Activated naive CD8-positive, alpha-beta T cell treated with anti-CD3 and anti-CD28 coated beads, Interleukin-2, amount 50 U/mL, for 24 hours (primary cell): Measurements from ENCODE around the gene SLC9A9.

Experiments
- ATAC-seq: fragments of 150-1000 bp; cut with Tn5 transposase; one replicate; pipeline ENCODE4 v1.10.0; 2021
- DNase-seq: peaks from one replicate; pipeline ENCODE4 v3.0.0; 2021
- H3K27ac Mint-ChIP-seq: one replicate; pipeline ENCODE4 v1.8.0; 2021; ENCODE audit warnings: mild to moderate bottlenecking, mixed read lengths
- H3K27me3 Mint-ChIP-seq: one replicate; pipeline ENCODE4 v1.8.0; 2021; ENCODE audit warnings: mixed read lengths
- H3K36me3 Mint-ChIP-seq: one replicate; pipeline ENCODE4 v1.8.0; 2021; ENCODE audit warnings: low read depth, mixed read lengths
- H3K4me1 Mint-ChIP-seq: one replicate; pipeline ENCODE4 v1.8.0; 2021; ENCODE audit warnings: mixed read lengths
- H3K4me3 Mint-ChIP-seq: one replicate; pipeline ENCODE4 v1.8.0; 2021; ENCODE audit warnings: mild to moderate bottlenecking, moderate library complexity, mixed read lengths
- H3K9me3 Mint-ChIP-seq: one replicate; pipeline ENCODE4 v1.8.0; 2021; ENCODE audit warnings: mixed read lengths

Gene SLC9A9

DNA sequence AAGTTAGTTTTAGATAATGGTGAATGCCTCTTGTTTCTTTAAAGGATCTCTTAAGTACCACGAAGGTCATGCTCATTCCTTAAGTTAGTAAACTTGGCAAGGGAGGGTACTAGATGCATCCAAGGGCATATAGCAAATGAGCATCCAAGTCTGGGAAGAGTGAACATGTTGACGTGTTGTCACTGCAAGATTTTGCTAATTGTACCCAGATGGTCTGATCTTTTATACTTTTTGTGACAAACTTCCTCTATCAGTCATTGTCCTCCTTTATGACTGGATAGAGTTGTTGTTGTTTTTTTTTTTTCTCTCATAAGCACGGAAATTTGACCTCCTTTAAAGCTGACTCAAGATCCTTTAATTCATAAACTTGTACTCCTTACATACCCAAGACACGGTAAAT is 607.4 kb downstream of the SLC9A9 start:
- Mint-ChIP-seq H3K4me1 (peaks cover 17% of the 10 kb centered on the region), H3K36me3 (no peaks in the 10 kb centered on the region), H3K27me3 (no peaks in the 10 kb centered on the region), H3K27ac (no peak overlapping the region), H3K9me3 (peaks cover 7% of the 10 kb centered on the region), H3K4me3 (no peak overlapping the region)
- no peak for ATAC-seq
- DNase-seq: no peak

DNA sequence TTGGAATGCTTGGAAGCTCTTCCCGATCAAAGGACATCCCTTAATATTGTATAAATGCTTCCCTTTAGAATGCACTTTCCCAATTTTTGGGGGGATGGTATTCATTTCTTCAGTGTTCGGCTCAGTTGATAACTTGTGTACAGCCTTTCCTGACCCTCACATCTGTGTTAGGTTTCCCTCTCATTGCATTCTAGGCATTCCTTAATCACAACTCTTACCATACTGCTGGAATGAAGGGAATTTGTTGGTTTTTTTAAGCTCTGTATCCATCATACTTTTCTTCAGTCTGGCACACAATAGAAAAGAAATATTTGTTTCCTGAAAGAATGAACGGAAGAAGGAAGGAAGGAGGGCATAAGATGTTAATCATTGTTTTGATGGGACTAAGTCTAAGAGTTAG is 609.2 kb downstream of the SLC9A9 start:
- no peaks in the 10 kb centered on the region for H3K36me3 Mint-ChIP-seq
- H3K4me3 Mint-ChIP-seq: no peak overlapping the region
- peaks cover 14% of the 10 kb centered on the region for H3K9me3 Mint-ChIP-seq
- H3K27ac Mint-ChIP-seq: no peak overlapping the region
- H3K4me1 Mint-ChIP-seq: peaks cover 18% of the 10 kb centered on the region
- DNase-seq: no peak
- H3K27me3 Mint-ChIP-seq: no peaks in the 10 kb centered on the region
- no peak for ATAC-seq

DNA sequence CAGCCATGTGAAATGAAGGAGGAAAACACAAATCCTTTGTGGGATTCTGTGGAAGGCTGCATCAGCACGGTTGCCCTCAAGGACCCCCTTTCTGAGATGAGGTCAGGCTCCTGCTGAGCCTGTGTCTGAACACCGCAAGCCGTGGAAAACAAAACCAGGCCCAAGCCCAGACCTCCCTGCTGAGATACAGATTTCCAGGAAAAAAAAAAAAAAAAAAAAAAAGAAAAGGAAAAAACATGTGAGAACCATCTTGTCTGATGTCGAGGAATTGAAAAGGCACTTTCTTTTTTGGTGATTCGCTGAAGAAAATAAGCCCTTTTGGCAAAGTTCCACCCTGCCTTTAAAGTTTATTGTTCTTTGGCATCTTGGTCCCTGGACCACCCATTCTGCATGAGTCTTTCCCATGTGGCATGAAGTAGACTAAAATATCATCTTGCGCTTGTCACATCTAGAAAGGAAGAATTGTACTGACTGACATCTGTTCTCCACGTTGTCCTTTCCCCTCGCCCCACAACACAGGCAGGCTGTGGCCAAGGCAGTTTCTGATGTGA is 611.1 kb downstream of the SLC9A9 start:
- H3K27ac Mint-ChIP-seq: no peak overlapping the region
- peaks cover 18% of the 10 kb centered on the region for H3K4me1 Mint-ChIP-seq
- H3K27me3 Mint-ChIP-seq: no peaks in the 10 kb centered on the region
- no peak overlapping the region for H3K4me3 Mint-ChIP-seq
- H3K9me3 Mint-ChIP-seq: peaks cover 14% of the 10 kb centered on the region
- no peak for DNase-seq
- ATAC-seq: no peak
- no peaks in the 10 kb centered on the region for H3K36me3 Mint-ChIP-seq

DNA sequence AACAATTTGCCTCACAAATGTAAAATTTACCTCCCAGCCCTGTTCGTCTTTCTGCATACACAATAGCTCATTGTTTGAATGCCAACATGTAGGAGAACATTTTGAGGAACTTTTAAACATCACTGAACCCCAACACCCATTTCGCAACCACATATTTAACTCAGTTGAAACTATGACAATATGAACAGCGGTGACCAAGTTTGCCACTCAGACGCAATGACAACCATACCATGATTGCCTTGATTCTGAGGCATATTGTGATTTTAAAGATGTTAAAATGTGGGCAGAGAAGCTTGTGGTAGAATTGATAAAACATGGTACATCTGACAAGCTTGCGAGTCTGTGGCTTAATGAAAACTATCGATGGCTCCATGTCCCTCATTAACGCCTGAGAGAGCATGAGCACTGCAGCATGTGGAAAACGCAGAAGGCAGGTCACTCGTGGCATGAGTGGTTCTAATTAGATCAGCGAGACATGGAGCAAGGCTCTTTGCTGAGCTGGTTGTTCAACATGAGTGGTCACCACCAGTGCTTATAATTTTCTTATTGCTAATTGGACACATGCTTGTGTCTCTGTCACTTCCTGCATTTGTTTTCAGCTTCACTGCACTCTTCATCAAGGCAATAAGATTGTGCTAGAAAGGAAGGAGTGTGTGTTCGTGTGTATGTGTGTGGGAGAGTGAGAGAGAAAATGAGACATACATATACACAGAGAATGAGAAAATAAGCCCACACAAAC is 611.9 kb downstream of the SLC9A9 start:
- no peak for DNase-seq

DNA sequence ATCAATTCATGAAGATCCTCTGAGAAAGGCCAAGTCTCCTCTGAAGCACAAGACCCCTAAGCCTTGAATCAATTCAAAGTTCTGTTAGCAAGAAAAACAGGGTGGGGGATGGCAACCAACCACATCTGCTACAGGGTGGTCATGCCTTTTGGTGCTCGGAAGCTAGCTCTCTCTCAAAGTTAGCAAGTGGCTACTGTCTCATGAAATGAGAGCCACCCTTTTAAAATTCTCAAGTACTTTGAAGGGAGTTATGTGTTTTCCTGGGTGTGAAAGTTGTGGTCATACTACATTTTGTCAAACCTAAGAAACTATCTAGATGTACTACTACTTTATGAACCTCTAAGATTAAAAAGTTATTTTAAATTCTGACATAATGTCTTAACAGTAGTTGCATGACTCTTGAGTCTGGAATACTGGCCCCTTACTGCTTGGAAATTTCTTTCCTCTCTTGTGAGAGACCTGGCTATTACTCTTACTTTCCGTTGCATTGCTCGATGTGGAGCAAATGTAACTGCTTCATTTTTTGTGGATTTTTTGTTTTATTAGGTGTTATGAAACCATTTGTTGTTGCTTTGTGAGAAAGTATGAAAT is 612.6 kb downstream of the SLC9A9 start:
- Mint-ChIP-seq H3K27ac (no peak overlapping the region), H3K36me3 (no peaks in the 10 kb centered on the region), H3K4me1 (peaks cover 19% of the 10 kb centered on the region), H3K4me3 (no peak overlapping the region), H3K27me3 (no peaks in the 10 kb centered on the region), H3K9me3 (peaks cover 14% of the 10 kb centered on the region)
- no peak for ATAC-seq
- DNase-seq: no peak

More for the DNA sequence above, 611.9 kb downstream of the SLC9A9 start:
- ATAC-seq: no peak
- Mint-ChIP-seq H3K27ac (no peak overlapping the region), H3K27me3 (no peaks in the 10 kb centered on the region), H3K9me3 (peaks cover 14% of the 10 kb centered on the region), H3K4me1 (peaks cover 18% of the 10 kb centered on the region), H3K36me3 (no peaks in the 10 kb centered on the region), H3K4me3 (no peak overlapping the region)

DNA sequence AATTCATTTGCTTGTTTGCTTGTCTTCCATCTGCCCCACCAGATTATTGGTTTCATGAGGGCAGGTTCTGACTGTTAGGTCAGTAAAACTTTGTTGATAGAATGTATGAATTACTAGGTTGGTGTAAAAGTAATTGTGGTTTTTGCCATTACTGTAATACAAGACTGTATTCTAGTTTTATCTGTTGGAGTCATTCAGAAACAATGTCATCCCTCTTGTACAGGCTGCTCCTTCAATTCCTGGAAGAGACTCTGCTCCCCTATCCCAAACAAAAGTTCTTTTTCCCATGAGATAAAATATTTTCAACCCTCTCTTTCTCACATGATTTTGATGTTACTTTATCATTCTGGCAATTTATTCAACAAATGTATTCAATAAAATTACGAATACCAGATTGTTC is 613.7 kb downstream of the SLC9A9 start:
- peaks cover 14% of the 10 kb centered on the region for H3K9me3 Mint-ChIP-seq
- no peak for DNase-seq
- no peak overlapping the region for H3K27ac Mint-ChIP-seq
- ATAC-seq: no peak
- peaks cover 22% of the 10 kb centered on the region for H3K4me1 Mint-ChIP-seq
- H3K27me3 Mint-ChIP-seq: no peaks in the 10 kb centered on the region
- H3K36me3 Mint-ChIP-seq: no peaks in the 10 kb centered on the region
- H3K4me3 Mint-ChIP-seq: no peak overlapping the region

DNA sequence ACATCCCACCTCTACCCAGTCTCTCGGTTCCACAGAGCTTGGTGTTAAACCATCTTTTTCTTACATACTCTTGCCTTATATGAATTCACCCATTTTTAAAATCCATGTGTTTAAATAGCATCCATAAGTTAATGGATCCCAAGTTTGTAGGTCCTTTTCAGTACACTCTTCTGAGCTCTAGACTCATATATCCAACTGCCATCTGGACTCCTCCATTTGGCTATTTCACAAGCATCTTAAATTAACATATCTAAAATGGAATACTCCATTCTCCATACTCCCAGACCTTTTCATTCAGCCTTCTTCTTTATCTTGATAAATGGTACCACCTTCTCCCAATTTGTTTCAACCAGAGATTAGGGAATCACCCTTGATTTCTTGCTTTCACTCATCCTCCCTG is 615.3 kb downstream of the SLC9A9 start:
- ATAC-seq: no peak

DNA sequence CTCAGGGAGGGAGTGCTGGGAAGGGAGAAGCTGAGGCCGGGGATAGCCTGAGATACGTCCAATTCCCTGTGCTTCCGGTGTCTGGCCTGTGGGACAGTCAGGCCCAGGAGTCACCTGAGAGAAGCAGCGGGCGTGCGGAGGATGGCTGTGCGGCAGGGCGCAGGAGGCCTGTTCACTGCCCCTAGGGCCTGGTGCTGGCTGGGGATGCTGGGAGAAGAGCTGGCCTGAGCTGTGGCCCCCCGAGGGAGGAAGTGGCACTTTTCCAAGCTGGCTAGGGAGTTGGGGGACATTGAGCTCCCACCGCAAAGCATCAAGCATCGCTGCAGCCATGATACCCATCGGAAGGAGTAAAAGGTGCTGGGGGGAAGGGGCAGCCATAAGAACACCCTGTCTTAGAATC is 619.9 kb downstream of the SLC9A9 start:
- no peaks in the 10 kb centered on the region for H3K9me3 Mint-ChIP-seq
- ATAC-seq (no peak), DNase-seq (no peak)
- H3K27me3 Mint-ChIP-seq: no peaks in the 10 kb centered on the region
- no peak overlapping the region for H3K27ac Mint-ChIP-seq
- no peak overlapping the region for H3K4me3 Mint-ChIP-seq
- H3K36me3 Mint-ChIP-seq: no peaks in the 10 kb centered on the region
- H3K4me1 Mint-ChIP-seq: peaks cover 3% of the 10 kb centered on the region

More for the DNA sequence above, 615.3 kb downstream of the SLC9A9 start:
- Mint-ChIP-seq H3K4me3 (no peak overlapping the region), H3K27ac (no peak overlapping the region), H3K27me3 (no peaks in the 10 kb centered on the region), H3K36me3 (no peaks in the 10 kb centered on the region), H3K4me1 (peaks cover 22% of the 10 kb centered on the region), H3K9me3 (peaks cover 11% of the 10 kb centered on the region)
- DNase-seq: no peak

DNA sequence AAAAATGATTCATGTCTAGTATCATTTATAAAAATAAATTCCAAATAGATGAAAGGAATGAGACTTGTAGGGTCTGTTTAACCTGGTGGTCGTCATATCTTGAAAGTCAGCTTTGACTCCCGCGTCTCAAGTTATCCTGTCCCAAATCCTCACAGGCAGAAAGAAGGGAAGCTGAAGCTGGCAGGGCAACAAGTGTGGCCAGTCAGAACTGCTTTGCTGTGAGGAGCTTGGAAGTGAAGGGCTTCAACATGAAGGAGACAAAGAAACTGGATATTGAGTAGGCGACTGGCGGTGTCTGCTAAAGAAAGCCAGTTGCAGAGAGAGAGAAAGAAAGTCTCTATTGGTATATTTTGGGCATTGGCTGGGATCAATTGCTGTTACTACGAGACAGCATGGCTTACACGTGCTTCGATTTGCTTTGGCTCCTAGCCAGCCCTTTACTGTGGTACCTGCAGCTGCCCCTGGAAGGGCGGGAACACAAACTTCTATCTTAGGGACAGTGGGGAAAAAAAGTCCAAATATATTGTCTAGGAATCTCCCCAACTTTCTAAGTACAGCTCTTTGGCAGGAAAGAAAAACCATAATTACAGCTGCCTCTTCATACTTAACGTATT is 621.5 kb downstream of the SLC9A9 start:
- Mint-ChIP-seq H3K27me3 (no peaks in the 10 kb centered on the region), H3K4me1 (peaks cover 12% of the 10 kb centered on the region), H3K27ac (no peak overlapping the region), H3K4me3 (no peak overlapping the region), H3K9me3 (no peaks in the 10 kb centered on the region), H3K36me3 (no peaks in the 10 kb centered on the region)
- ATAC-seq: no peak
- no peak for DNase-seq

DNA sequence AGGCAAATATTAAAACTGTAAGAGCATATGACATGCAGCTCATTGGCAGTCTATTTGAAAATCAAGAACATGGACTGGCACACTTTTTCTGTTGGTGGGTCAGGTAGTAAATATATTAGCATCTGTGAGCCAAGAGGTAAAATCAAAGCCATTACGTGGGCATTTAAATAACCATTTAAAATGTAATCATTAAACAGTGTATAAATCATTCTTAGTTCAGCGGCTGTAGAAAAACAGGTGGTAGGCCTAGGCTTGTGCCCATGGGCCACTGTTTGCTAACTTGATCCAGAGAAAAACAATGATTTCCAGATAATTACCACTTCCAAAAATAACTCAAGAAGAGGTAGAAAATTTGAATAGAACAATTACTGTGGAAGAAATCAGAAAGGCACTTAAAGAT is 623.6 kb downstream of the SLC9A9 start:
- H3K36me3 Mint-ChIP-seq: no peaks in the 10 kb centered on the region
- DNase-seq (no peak), ATAC-seq (no peak)
- H3K4me3 Mint-ChIP-seq: no peak overlapping the region
- no peaks in the 10 kb centered on the region for H3K9me3 Mint-ChIP-seq
- H3K27ac Mint-ChIP-seq: no peak overlapping the region
- H3K4me1 Mint-ChIP-seq: peaks cover 18% of the 10 kb centered on the region
- H3K27me3 Mint-ChIP-seq: no peaks in the 10 kb centered on the region

DNA sequence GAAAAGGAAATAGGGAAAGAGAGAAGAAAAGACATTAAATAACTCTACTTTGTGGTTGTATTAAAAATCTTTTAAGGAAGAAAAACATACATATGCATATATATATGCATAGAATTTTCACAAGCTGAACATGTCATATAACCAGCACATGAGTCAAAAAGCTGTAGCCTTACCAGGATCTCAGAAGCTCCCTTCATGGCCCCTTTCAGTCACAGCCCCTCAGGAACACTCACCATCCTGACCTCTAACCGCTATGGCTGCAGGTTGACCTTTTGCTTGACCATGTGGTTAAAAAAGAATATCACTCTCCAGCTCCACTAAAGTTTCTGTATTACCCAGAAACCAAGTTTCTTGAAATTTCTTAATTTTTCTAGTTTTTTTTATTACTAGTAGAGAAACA is 625.3 kb downstream of the SLC9A9 start:
- Mint-ChIP-seq H3K9me3 (no peaks in the 10 kb centered on the region), H3K36me3 (no peaks in the 10 kb centered on the region), H3K4me1 (peaks cover 22% of the 10 kb centered on the region), H3K4me3 (peak overlapping the region; percentile 10), H3K27me3 (no peaks in the 10 kb centered on the region), H3K27ac (peak overlapping the region; percentile 65)
- ATAC-seq (peak; percentile 86), DNase-seq (no peak)

DNA sequence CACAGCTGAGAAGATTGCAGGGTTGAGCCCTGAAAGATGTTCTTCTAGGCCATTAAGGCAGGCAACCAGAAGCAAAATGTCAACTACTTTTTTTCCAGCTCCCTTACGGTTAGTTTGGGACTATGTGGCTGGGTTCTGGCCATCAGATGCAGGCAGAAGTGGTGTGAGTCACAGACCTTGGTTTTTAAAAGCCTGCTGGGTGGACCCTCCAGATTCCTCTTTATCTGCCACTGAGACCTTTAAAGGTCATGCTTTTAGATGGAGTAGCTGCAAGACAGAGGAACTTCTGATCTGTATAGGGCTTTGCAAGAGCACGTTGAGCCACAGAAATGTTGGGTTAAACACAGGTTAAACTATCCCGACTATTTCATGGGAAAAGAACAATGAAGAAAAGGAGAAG is 625.8 kb downstream of the SLC9A9 start:
- Mint-ChIP-seq H3K27me3 (no peaks in the 10 kb centered on the region), H3K27ac (peak overlapping the region; percentile 65)
- DNase-seq: peak; percentile 8

DNA sequence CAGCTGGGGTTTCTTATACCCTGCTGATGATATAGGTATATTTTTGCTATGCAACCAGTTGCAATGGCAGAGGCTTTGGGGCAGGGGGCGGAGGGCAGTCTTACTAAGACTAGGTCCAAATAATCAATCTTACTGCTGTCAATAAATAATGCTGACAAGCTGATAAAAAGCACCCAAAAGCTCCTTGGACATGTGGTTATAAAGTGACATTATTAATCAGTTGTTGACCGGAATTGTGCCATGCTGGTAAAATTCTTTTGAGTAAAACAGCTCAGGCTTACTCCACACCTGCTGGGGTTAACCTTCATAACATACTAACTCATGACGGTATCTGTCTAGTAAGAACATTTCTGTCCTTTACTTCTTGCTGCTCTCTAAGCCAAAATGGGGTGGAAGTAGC is 626.8 kb downstream of the SLC9A9 start:
- no peaks in the 10 kb centered on the region for H3K36me3 Mint-ChIP-seq
- peaks cover 36% of the 10 kb centered on the region for H3K4me1 Mint-ChIP-seq
- no peaks in the 10 kb centered on the region for H3K9me3 Mint-ChIP-seq
- H3K27me3 Mint-ChIP-seq: no peaks in the 10 kb centered on the region
- DNase-seq: no peak
- no peak for ATAC-seq
- H3K4me3 Mint-ChIP-seq: no peak overlapping the region
- H3K27ac Mint-ChIP-seq: no peak overlapping the region

More for the DNA sequence above, 625.8 kb downstream of the SLC9A9 start:
- H3K4me1 Mint-ChIP-seq: peaks cover 26% of the 10 kb centered on the region
- H3K9me3 Mint-ChIP-seq: no peaks in the 10 kb centered on the region
- no peaks in the 10 kb centered on the region for H3K36me3 Mint-ChIP-seq
- H3K4me3 Mint-ChIP-seq: peak overlapping the region; percentile 10
- ATAC-seq: peak; percentile 93

DNA sequence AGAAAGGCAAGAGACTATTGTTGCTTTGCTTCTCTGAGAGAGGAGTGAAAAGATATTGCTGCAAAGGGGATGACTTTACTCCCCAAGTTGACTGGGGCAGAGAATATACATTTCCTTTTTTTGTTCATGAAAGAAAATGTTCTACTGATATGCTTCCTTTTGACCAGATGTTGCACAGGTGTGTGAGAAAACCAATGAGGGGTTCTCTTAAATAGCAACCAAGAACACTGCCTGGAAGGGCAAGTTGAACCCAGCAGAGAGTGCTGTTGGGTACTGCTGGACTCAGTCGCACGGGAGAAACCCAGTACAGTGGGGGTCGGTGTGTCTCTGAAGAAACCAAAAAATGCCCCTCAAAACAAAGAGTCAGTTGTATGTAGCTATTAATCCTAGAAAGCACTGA is 627.5 kb downstream of the SLC9A9 start:
- H3K27ac Mint-ChIP-seq: no peak overlapping the region
- H3K4me3 Mint-ChIP-seq: no peak overlapping the region
- H3K4me1 Mint-ChIP-seq: peaks cover 39% of the 10 kb centered on the region
- ATAC-seq (no peak), DNase-seq (no peak)
- H3K36me3 Mint-ChIP-seq: no peaks in the 10 kb centered on the region
- no peaks in the 10 kb centered on the region for H3K9me3 Mint-ChIP-seq
- no peaks in the 10 kb centered on the region for H3K27me3 Mint-ChIP-seq
